Left cardiac atrium (tissue), 4 donors: ENCODE data around the gene PRSS50. TPM values are rescaled to one million over a fixed set of nuclear protein-coding genes. Genes with fewer than 3 reads are reported as not detected.
A peak's percentile ranks its signal among the peaks of the same experiment; 100 is the strongest.

Source experiments
- ATAC-seq, 2 donors: fragments of 200-7000 bp; cut with Tn5 transposase; one replicate each; pipeline ENCODE4 v1.9.1; 2020; ENCODE audit warnings: mild to moderate bottlenecking in 2 of 2, moderate library complexity in 2 of 2
- DNase-seq: peaks from one replicate; pipeline ENCODE4 v3.0.0-alpha.2; 2020
- intact Hi-C, 2 donors: fragments of 100-400 bp; cut with DNase I; formaldehyde crosslinking; loops; one replicate each; pipeline versions ENCODE4 v1.14.1 to v1.15.1; 2022 to 2023
- total RNA-seq, 2 donors: library from RNA; stranded (reverse); fragmentation: NEBNext Ultra II Directional; extraction: Animal tissue kit (Norgen Biotek cat#: 25700); gene quantifications; one replicate each; pipeline ENCODE4 v1.2.1, GENCODE V29; 2021
- donor health status: DM: no; HTN: yes; CAD: no.
- donor health status: DM: no; HTN: yes; CAD: no; lungs with severe emphysema.
- donor health status: DM: yes; HTN: yes; CAD: no.
- donor health status: Dilated cardiomyopathy.

Gene PRSS50
- total RNA-seq, 2 donors from 2014 or later, result not detected

- no peak for DNase-seq
- intact Hi-C loops, result no loop called here
- ATAC-seq, result no peak
These were observed 14.1 kb upstream of the PRSS50 start for GRCh38 chr3:46731795-46732194.

- no peak for ATAC-seq
- intact Hi-C loops, result no loop called here
- DNase-seq, result no peak
These were observed 13.2 kb upstream of the PRSS50 start for GRCh38 chr3:46730819-46731218.

DNA sequence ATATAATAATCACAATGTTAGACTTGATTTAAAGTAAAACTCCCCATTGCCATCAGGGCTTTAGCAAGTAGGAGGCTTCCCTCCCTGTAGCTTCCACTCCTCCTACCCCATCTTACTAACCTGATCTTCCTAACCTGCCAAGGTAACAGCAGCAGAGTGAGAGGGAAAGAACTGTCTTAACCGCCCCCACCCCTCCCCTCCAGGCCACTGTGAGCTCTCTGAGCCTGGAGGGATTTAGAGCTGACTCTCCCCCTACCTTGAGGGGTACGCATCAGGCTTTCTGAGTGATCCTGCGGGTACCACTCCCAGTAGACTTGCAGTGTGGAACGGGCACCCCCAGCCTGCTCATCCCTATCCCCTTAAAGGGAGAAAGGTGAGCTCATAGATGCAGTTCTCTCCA, 11.4 kb upstream of the PRSS50 start:
- no peak for DNase-seq
- intact Hi-C loops, result no loop called here
- no peak for ATAC-seq

- DNase-seq (no peak), ATAC-seq (peak in 1 of 2 donors; percentile 29)
- intact Hi-C loops, result no loop called here
These were observed 8.1 kb upstream of the PRSS50 start for GRCh38 chr3:46725621-46726314.

DNA sequence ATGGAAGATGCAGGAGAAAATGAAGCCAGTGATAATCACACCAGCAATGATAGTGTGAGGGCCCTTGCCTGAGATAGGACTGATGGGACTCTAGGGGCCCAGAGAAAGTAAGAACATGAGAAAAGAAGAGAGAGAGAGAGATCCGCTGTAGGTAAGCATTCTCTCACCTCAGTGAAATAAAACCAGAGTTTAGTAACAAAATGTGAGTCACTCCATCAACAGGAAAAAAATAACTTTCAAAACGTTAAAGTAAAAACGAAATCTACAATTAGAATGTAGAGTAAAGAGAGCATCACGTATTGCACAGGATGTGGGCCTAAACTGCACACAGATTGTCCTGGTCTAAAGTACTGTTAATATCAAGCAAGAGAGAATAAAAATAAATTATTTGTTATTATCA, 6.8 kb upstream of the PRSS50 start:
- intact Hi-C loops, result no loop called here
- no peak for ATAC-seq
- DNase-seq, result no peak

DNA sequence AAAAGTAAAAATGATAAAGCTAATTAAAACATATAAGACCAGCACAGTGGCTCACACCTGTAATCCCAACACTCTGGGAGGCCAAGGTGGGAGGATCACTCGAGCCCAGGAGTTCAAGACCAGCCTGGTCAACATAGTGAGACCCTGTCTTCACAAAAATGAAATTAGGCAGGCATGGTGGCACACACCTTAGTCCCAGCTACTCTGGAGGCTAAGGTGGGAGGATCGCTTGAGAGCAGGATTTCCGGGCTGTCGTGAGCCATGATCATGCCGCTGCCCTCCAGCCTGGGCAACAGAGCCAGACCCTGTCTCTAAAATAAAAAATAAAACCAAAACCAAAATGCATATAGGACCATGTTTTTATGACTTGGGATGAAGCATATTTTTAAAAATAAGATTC, 4.8 kb upstream of the PRSS50 start:
- ATAC-seq (no peak), DNase-seq (no peak)
- intact Hi-C loops, result no loop called here

- ATAC-seq (no peak), DNase-seq (no peak)
- intact Hi-C loops, result no loop called here
These were observed 3.3 kb upstream of the PRSS50 start for GRCh38 chr3:46721009-46721408.

- ATAC-seq (no peak), DNase-seq (no peak)
- intact Hi-C loops, result no loop called here
These were observed 2.1 kb upstream of the PRSS50 start for GRCh38 chr3:46719735-46720271.

DNA sequence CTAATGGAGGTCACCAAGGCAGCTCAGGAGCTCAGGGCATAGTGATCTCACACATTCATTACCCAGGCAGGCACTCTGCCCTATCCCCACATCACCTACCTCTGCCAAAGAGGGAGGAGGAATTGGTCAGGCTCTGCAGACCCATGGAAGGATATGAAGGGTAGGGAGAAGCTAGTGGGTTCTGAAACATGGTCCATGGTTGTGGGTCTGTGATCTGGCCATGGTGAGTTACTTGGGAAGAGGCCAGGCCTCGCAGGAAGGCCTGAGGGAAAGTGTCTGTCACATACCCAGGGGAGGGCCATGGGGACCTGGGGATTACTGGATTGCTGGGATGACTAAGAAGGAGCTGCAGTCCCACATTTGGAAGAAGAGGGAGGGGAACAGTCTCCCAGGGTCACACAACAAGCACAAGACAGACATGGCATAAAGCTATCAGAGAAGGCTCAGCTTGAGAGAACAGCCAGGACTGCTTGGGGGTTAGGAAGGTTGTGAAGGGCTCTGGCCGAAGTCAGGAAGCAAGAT, 1.4 kb upstream of the PRSS50 start:
- ATAC-seq, result no peak
- intact Hi-C loops, result no loop called here
- no peak for DNase-seq

GRCh38 chr3:46716461-46717441, 918 bp downstream of the PRSS50 start:
- intact Hi-C loops, result no loop called here
- ATAC-seq, result no peak
- no peak for DNase-seq

DNA sequence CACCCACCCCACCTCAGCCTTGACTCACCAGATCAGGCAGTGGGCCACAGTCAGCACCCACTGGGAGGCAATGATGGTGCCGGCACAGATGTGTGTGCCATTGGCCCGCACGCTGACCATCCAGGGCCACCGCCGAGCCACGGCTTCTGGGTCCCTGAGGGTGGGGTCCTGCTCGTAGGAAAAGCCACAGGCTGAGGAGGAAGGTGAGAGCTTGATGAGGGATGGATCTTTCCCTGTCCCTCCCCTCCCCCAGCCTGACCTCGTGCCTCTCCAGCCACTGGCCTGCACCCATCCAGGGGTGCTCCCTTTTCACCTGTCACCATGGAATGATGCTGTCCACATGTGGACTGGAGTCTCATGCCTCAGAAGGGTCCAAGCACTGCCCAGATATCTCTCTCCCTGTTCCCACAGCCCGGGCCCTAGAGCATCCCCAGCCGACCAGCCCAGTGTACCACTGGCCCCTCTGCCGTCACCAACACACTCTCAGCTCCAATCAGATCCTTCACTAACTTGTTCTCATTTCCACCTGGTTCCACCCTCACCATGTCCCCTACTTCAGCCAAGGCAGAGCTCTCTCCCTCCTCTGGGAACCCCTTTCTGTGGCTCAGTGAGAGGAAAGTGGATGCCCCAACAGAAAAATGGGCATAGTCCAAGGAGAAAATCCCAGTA, 2.0 kb downstream of the PRSS50 start:
- no peak for ATAC-seq
- no peak for DNase-seq
- intact Hi-C loops, result no loop called here

DNA sequence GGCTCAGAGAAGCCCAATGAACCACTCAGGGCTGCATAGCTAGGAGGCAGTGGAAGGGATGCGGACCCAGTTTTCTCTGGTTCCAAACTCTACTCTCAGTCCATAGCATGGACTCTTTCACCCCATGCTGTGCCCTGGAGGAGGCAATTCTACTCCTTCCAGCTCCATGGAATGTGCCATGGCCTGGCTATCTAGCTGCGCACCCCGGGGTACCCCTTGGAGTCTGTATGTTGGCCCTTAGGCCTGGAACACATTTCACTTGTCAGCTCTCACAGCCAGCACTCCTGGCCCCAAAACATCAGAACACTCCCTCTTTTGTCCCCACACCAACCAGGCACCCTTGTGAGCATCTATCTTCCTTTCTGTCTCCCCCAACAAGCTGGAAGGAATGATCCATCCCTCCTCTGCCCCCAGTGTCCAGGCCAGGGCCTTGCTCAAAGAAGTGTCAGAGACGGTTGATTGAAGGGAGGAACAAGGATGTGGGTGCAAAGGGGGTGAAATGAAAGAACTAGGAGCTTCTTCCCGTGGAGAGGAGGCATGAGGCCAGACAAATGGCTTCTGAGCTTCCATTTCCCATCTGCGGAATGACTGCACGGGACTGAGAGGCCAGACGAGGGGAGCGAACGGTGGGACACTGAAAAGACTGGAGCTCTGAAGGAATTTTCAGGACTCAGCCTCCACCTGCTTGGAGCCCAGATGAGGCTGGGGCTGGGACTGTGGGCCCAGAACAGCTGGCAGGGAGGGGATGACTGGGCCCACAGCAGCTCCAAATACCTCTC, 2.8 kb downstream of the PRSS50 start:
- intact Hi-C loops, result no loop called here
- DNase-seq (no peak), ATAC-seq (no peak)

DNA sequence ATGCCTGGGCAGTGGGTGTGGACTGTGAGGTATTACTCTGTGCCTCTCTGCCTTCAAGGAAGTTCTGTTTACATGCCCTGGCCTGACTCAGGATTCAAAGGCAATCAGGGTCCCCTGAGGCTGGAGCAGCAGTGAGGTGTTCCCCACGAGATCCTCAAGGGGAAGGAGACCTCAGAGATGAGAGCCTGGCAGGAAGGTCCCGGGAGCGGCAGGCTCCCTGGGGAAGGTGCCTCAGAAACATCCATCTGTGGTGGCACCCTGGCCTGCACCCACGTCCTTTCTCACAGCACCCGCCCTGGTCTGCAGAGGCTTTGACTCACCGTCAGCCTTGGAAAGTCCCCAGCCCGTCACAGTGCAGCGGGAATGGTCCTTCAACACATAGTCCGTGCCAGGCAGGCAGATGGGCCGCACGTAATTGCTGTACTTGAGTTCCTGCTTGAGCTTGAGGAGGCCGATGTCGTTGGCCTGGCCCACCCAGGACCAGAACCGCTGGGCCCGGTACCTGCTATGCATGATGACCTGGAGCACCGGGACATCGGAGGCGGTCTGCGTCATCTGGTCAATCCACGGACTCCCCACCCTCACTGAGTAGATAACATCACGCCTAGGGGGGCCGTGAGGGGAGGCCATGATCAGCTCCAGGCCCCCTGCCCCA, 3.6 kb downstream of the PRSS50 start:
- no peak for ATAC-seq
- no peak for DNase-seq
- intact Hi-C loops, result no loop called here

DNA sequence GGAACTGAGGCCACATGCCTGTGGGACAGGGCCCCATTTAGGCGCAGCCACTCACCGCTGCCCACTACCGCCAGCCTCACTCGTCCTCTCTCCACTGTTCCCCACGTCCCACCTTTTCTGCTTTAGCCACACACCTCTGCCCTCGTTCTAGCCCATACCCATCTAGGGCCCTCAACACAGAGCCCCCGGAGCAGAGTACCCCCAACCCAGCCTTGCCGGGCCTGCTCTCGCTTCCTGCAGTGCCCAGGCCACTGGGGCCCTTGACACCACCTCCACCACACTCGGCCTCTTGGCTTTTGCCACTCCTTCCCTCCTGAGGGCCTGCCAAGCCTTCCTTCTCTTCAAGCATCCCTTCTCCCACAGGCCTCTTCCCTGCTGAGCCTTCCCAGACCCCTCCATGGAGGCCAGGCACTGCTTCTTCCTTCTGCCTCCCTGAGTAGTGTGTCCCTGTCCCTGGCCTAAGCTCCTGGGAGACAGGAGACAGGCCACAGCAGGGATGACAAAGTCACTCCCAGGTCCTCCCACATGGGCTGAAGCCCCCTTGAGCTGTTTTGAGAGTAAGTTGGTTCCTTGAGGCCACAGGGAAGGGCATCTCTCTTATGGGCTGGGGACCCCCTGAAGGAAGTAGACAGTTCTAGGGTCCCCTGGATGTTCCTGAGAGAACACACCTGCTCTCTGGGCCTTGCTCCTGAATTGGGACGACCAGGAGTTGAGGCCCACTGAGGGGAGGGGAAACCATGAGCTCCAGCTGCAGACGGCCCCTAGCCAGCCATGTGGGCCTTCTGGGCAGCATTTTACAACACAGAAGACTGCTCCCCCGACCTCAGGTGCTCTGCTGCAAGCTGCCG, 4.4 kb downstream of the PRSS50 start:
- ATAC-seq (no peak), DNase-seq (no peak)
- intact Hi-C loops, result no loop called here

DNA sequence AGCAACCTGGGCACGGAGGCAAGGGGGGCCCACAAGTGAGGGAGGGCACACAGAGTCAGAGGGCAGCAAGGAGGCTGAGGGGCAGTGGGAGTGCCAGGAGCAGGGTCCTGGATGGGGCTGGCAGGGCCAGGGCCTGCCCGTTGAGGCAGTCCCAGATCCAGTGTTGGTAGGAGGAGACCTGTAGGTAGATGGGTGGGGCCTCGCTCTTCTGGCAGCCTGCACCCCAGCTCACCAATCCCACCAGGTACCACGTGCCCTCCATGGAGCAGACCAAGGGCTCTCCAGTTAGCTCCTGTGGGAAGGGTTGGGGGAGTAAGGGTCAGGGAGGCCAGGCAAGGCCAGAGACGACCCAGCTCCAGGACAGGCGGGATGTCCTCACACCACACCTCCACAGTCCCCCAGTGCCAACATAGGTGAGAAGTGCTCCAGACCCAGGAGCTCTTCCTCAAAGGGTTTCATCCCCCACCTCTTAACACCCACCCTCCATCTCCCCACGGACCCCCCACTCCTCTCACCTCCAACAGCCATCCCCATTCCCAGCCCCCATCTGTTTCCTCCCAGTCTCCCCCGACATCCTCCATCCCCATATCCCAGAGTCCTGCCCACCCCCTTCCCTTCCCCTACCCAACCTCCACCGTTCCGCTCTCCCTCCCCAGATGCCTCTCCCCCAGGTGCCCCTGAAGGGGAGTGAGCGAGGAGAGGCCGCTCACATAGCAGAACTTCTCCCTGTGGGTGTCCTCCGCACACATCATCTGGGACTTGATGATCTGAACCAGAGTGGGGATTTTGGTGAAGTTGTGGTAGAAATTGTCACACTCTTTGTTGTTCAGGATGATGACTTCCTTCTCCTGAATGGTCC, 5.2 kb downstream of the PRSS50 start:
- no peak for DNase-seq
- intact Hi-C loops, result no loop called here
- no peak for ATAC-seq

DNA sequence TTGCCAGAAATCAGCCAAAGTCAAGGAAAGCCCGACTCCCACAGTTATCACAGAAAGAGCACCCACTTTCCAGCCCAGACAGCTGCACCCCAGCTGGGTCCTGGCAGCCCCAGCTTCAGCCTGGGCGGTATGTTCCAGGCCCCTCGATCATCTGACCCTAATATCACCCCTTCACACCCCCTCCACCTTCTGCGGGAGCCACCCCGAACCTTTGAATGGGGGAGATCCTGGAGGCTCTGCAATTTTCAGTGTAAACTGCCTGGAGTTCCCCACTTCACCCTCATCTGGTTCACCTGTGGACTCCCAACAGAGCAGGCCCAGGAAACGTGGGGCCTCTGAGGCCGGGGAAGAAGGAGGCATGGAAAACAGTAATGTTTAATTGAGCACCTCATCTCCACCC, 5.9 kb downstream of the PRSS50 start:
- ATAC-seq (no peak), DNase-seq (no peak)
- intact Hi-C loops, result no loop called here

DNA sequence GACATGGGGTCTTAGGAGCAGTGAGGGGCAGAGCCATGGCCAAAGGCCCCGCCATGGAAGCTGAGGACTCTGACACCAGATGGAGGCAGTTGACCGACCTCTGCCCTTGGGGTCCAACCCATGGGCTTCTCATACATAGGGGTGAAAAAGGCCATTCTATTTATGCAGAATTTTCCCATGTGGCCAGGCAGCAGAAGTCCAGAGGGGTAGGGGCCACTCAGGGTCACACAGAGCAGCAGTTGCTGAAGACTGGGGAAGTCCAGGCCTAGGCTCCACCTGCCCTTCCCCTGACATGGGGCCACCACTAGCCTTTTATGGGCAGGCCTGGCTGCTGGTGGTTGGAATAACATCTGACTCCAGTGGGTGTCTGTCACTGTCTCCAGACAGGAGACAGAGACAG, 6.4 kb downstream of the PRSS50 start:
- ATAC-seq, result no peak
- DNase-seq, result no peak
- intact Hi-C loops, result no loop called here
